Endothelial cell of umbilical vein (primary cell): ENCODE measurements around the gene DQX1. TPM values are rescaled to one million over a fixed set of nuclear protein-coding genes. Genes with fewer than 3 reads are reported as not detected.

ENCODE experiments used
- BruUV-seq: library from RNA; stranded (reverse); fragments of 400-500 nt; replicated peaks from 2 replicates; lab custom pipeline; 2021; lab: Mats Ljungman, UMichigan
- CTCF ChIA-PET: fragments of 300-600, 350-600 bp; sonication (Branson Sonifier 250); formaldehyde crosslinking; loops from one replicate; lab custom pipeline; 2021; ENCODE audit warnings: antibody characterized with exemption, inconsistent platforms; lab: Charles Lee
- POLR2A ChIA-PET: fragments of 300-600, 350-600 bp; sonication (Branson Sonifier 250); formaldehyde crosslinking; loops from one replicate; lab custom pipeline; 2021; ENCODE audit warnings: antibody characterized with exemption, inconsistent platforms; lab: Charles Lee
- DNase-seq: peaks from one replicate; pipeline ENCODE4 v3.0.0-alpha.2; 2011; ENCODE audit warnings: low read depth, low spot score
- FAIRE-seq: peaks from 2 replicates; lab custom pipeline; 2011; peaks lifted over from hg19 to GRCh38; lab: Jason Lieb, UNC
- H2AFZ ChIP-seq: 2 replicates; pipeline ENCODE4 v1.6.0; 2012; ENCODE audit warnings: low read depth, low read length, control low read depth, inconsistent platforms
- H3K27ac ChIP-seq: 2 replicates; pipeline ENCODE4 v1.5.1; 2011; ENCODE audit warnings: low read depth, mild to moderate bottlenecking, control low read depth, low read length, moderate library complexity; ENCODE audit not compliant: insufficient read depth
- H3K27me3 ChIP-seq, 2 experiments: 2 replicates each; pipeline versions ENCODE4 v1.6.0 to v1.6.1; 2011; ENCODE audit warnings: low read length in 2 of 2, mixed read lengths in 1 of 2; ENCODE audit not compliant: control insufficient read depth in 2 of 2, insufficient read depth in 2 of 2
- H3K36me3 ChIP-seq, 2 experiments: 2 replicates in 1 of 2; 3 replicates in 1 of 2; pipeline ENCODE4 v1.5.1; 2011; ENCODE audit warnings: low read length in 2 of 2, mild to moderate bottlenecking in 1 of 2, moderate library complexity in 1 of 2; ENCODE audit not compliant: control insufficient read depth in 2 of 2, insufficient read depth in 2 of 2; ENCODE audit errors: extremely low read depth in 1 of 2
- H3K4me1 ChIP-seq: 3 replicates; pipeline ENCODE4 v1.5.1; 2011; ENCODE audit warnings: mild to moderate bottlenecking, low read length; ENCODE audit not compliant: control insufficient read depth, insufficient read depth; ENCODE audit errors: extremely low read depth
- H3K4me2 ChIP-seq: 2 replicates; pipeline ENCODE4 v1.6.1; 2011; ENCODE audit warnings: low read length, control low read depth, mixed read lengths; ENCODE audit not compliant: insufficient read depth
- H3K4me3 ChIP-seq, 3 experiments: fragments of 200-600 bp in 1 of 3; sonication (generic), shearing (Covaris generic) in 1 of 3; replicated peaks in 1 of 3; 2 replicates each; pipeline ENCODE4 v1.5.1; 2011 to 2016; ENCODE audit warnings: control low read depth in 3 of 3, low read length in 3 of 3, mild to moderate bottlenecking in 2 of 3, inconsistent platforms in 1 of 3, low read depth in 1 of 3, moderate library complexity in 1 of 3; ENCODE audit not compliant: insufficient read depth in 1 of 3
- H3K79me2 ChIP-seq: 2 replicates; pipeline ENCODE4 v1.6.0; 2012; ENCODE audit warnings: low read length, inconsistent platforms; ENCODE audit not compliant: control insufficient read depth, insufficient read depth
- H3K9ac ChIP-seq: replicated peaks from 2 replicates; pipeline ENCODE3; 2011; ENCODE audit warnings: low read length, control low read depth; ENCODE audit not compliant: insufficient read depth; ENCODE audit errors: extremely low read depth
- H3K9me1 ChIP-seq: replicated peaks from 3 replicates; pipeline ENCODE4 v1.6.0; 2011; ENCODE audit warnings: mild to moderate bottlenecking, low read length; ENCODE audit not compliant: control insufficient read depth, insufficient read depth; ENCODE audit errors: extremely low read depth
- H3K9me3 ChIP-seq: replicated peaks from 2 replicates; pipeline ENCODE4 v1.5.1; 2012; ENCODE audit warnings: low read length, inconsistent platforms; ENCODE audit not compliant: control insufficient read depth, insufficient read depth
- H4K20me1 ChIP-seq: replicated peaks from 2 replicates; pipeline ENCODE3; 2011; ENCODE audit warnings: mild to moderate bottlenecking, low read length; ENCODE audit not compliant: control insufficient read depth, insufficient read depth; ENCODE audit errors: extremely low read depth
- EZH2 ChIP-seq: IDR thresholded peaks from 2 replicates; pipeline ENCODE4 v1.6.1; 2012; ENCODE audit warnings: borderline replicate concordance, low read depth, mild to moderate bottlenecking, moderate library complexity, low read length, inconsistent platforms; ENCODE audit not compliant: severe bottlenecking
- FOS ChIP-seq: IDR thresholded peaks from 2 replicates; pipeline ENCODE4 v1.6.1; 2011; ENCODE audit warnings: mild to moderate bottlenecking, low read length, moderate library complexity, borderline replicate concordance; ENCODE audit not compliant: insufficient read depth
- GATA2 ChIP-seq: IDR thresholded peaks from 2 replicates; pipeline ENCODE4 v1.7.0; 2011; ENCODE audit warnings: low read depth, mild to moderate bottlenecking, moderate library complexity, mixed read lengths, low read length; ENCODE audit not compliant: insufficient read length, insufficient read depth
- JUN ChIP-seq: IDR thresholded peaks from 2 replicates; pipeline ENCODE4 v1.6.1; 2011; ENCODE audit warnings: borderline replicate concordance, low read depth; ENCODE audit not compliant: insufficient read length, insufficient read depth
- MYC ChIP-seq: IDR thresholded peaks from one replicate; pipeline ENCODE4 v1.6.1; 2011; ENCODE audit warnings: mild to moderate bottlenecking, low read depth, low read length
- POLR2A ChIP-seq: IDR thresholded peaks from 2 replicates; pipeline ENCODE4 v1.6.1; 2012; ENCODE audit warnings: low read depth, mild to moderate bottlenecking, control low read depth, low read length
- POLR2AphosphoS5 ChIP-seq: IDR thresholded peaks from 2 replicates; pipeline ENCODE4 v1.6.1; 2012; ENCODE audit warnings: low read depth, mild to moderate bottlenecking, control low read depth, low read length, moderate library complexity; ENCODE audit not compliant: insufficient read depth
- dilution Hi-C: fragments of 300-500 bp; cut with MboI; formaldehyde crosslinking; loops from one replicate; pipeline ENCODE4 v1.15.0; 2019; ENCODE audit warnings: low sequenced_read_pairs; ENCODE audit not compliant: extremely low pct_ligation_motif_present
- intact Hi-C: fragments of 100-400 bp; cut with micrococcal nuclease; formaldehyde crosslinking; loops from one replicate; pipeline ENCODE4 v1.10.0; 2022
- polyA plus RNA-seq, 4 experiments: library from polyadenylated mRNA; depleted of rRNA in 3 of 4; stranded (reverse) in 3 of 4; unstranded in 1 of 4; fragments of >200 nt; gene quantifications; 2 replicates each; pipeline versions ENCODE4 v1.2.1 to v1.2.3, GENCODE V29; 2011 to 2012; ENCODE audit warnings: missing spikeins in 1 of 4
- total RNA-seq: library from RNA; stranded (reverse); gene quantifications from 2 replicates; pipeline ENCODE4 v1.2.3, GENCODE V29; 2021
- TF ChIP-seq, protein P1 (sequence below), 2 donors: IDR thresholded peaks; 1 replicate in 1 of 2; 2 replicates in 1 of 2; pipeline ENCODE4 v1.5.1; 2011; ENCODE audit warnings: low read length in 2 of 2, mild to moderate bottlenecking in 2 of 2, moderate library complexity in 2 of 2, control low read depth in 1 of 2, inconsistent platforms in 1 of 2, low read depth in 1 of 2; ENCODE audit not compliant: insufficient read depth in 1 of 2; ENCODE audit errors: extremely low read depth in 1 of 2
- TF ChIP-seq, protein P2 (sequence below): IDR thresholded peaks from 2 replicates; pipeline ENCODE4 v1.6.1; 2011; ENCODE audit not compliant: insufficient read depth, insufficient read length

Gene DQX1
- total and polyA plus RNA-seq, 2 donors (not counting 3 experiments of a cell fraction or from before 2014, with no cell fraction given): 0.06 to 0.44 TPM

DNA sequence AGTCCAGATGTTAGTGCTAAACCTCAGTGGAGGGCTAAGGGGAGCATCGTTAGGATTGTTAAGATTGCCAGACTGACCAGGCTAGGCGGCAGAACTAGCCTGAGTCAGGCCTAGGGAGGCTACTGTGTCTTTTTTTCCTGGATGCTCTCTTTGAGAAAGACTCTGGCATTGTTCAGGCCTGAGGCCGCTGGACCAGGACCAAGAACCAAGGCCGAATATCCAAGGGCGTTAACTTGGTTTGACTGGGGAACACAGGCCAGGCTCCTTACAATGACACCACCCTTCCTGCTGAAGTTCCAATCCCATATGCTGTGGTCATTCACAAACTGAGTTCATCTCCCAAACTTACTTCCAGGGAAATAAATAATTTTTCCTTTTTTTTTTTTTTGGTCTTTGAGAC is 14.3 kb upstream of the DQX1 start:
- peaks cover 16 to 21% of the 10 kb centered on the region in 2 experiments for H3K27me3 ChIP-seq
- H3K9me1 ChIP-seq: no peaks in the 10 kb centered on the region
- H2AFZ ChIP-seq: no peak overlapping the region
- TF ChIP-seq MYC (no peak), POLR2AphosphoS5 (no peak), GATA2 (no peak), JUN (no peak), EZH2 (no peak), POLR2A (no peak), FOS (no peak)
- TF ChIP-seq, protein P1, sequence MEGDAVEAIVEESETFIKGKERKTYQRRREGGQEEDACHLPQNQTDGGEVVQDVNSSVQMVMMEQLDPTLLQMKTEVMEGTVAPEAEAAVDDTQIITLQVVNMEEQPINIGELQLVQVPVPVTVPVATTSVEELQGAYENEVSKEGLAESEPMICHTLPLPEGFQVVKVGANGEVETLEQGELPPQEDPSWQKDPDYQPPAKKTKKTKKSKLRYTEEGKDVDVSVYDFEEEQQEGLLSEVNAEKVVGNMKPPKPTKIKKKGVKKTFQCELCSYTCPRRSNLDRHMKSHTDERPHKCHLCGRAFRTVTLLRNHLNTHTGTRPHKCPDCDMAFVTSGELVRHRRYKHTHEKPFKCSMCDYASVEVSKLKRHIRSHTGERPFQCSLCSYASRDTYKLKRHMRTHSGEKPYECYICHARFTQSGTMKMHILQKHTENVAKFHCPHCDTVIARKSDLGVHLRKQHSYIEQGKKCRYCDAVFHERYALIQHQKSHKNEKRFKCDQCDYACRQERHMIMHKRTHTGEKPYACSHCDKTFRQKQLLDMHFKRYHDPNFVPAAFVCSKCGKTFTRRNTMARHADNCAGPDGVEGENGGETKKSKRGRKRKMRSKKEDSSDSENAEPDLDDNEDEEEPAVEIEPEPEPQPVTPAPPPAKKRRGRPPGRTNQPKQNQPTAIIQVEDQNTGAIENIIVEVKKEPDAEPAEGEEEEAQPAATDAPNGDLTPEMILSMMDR (IDR thresholded peaks at IDR 0.05; ENCODE audit: extremely low read depth in 1 of 2, insufficient read depth in 1 of 2, low read depth in 1 of 2, low read length in 2 of 2): no peak
- TF ChIP-seq, protein P2, sequence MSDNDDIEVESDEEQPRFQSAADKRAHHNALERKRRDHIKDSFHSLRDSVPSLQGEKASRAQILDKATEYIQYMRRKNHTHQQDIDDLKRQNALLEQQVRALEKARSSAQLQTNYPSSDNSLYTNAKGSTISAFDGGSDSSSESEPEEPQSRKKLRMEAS: no peak
- CTCF ChIA-PET: interaction anchor here (0.9 kb wide), 1 partner anchor 47 kb away, joined by 3 read pairs; no protein-coding TSS in a partner anchor
- no peak overlapping the region for H3K27ac ChIP-seq
- H3K9ac ChIP-seq: no peak overlapping the region
- H3K9me3 ChIP-seq: no peaks in the 10 kb centered on the region
- no peaks in the 10 kb centered on the region for H4K20me1 ChIP-seq
- H3K4me1 ChIP-seq: no peaks in the 10 kb centered on the region
- H3K36me3 ChIP-seq: no peaks in the 10 kb centered on the region
- intact Hi-C loops: no loop called here
- BruUV-seq: no TSS peak
- H3K79me2 ChIP-seq: no peaks in the 10 kb centered on the region
- no peak overlapping the region for H3K4me3 ChIP-seq
- POLR2A ChIA-PET: no interaction called here
- no peak for FAIRE-seq
- DNase-seq: no peak
- no peak overlapping the region for H3K4me2 ChIP-seq
- dilution Hi-C loops: no loop called here
